ENCODE measurements around the gene CNTNAP2.

DNA sequence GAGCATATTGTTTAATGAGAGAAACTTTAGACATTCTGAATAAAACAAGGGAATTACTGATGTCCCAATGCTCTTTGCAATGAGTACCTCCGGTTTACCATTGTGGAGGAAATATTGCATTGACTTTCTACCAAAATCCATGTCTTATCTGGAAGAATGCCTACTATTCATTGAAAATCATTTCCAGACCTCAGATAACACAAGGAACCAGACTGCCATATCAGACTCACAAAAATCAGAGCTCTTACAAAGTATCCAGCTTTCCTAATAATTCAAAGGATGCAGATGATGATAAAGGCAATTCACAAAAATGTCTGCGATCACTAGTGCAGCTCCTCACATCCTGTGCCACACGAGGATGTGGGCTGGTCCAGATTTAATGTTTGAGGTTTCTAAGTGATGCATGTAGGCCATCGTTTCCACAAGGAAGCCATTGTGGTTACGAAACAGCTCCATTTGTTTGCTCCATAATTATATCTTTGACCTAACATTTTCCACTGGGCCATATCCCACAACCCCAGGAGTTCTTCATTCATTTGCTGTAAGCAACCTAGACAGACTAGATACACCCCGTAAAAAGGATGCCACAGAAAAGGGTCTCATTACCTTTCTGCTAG, 1642.8 kb downstream of the CNTNAP2 start:
- TF ChIP-seq, protein P1, sequence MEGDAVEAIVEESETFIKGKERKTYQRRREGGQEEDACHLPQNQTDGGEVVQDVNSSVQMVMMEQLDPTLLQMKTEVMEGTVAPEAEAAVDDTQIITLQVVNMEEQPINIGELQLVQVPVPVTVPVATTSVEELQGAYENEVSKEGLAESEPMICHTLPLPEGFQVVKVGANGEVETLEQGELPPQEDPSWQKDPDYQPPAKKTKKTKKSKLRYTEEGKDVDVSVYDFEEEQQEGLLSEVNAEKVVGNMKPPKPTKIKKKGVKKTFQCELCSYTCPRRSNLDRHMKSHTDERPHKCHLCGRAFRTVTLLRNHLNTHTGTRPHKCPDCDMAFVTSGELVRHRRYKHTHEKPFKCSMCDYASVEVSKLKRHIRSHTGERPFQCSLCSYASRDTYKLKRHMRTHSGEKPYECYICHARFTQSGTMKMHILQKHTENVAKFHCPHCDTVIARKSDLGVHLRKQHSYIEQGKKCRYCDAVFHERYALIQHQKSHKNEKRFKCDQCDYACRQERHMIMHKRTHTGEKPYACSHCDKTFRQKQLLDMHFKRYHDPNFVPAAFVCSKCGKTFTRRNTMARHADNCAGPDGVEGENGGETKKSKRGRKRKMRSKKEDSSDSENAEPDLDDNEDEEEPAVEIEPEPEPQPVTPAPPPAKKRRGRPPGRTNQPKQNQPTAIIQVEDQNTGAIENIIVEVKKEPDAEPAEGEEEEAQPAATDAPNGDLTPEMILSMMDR (IDR thresholded peaks at IDR 0.05) = no peak
- no peak for TF ChIP-seq POLR2A (IDR thresholded peaks at IDR 0.05)
- no peak for TF ChIP-seq EP300 (IDR thresholded peaks at IDR 0.05)
